ENCODE results near the gene YWHAB.

The YWHAB gene

DNA sequence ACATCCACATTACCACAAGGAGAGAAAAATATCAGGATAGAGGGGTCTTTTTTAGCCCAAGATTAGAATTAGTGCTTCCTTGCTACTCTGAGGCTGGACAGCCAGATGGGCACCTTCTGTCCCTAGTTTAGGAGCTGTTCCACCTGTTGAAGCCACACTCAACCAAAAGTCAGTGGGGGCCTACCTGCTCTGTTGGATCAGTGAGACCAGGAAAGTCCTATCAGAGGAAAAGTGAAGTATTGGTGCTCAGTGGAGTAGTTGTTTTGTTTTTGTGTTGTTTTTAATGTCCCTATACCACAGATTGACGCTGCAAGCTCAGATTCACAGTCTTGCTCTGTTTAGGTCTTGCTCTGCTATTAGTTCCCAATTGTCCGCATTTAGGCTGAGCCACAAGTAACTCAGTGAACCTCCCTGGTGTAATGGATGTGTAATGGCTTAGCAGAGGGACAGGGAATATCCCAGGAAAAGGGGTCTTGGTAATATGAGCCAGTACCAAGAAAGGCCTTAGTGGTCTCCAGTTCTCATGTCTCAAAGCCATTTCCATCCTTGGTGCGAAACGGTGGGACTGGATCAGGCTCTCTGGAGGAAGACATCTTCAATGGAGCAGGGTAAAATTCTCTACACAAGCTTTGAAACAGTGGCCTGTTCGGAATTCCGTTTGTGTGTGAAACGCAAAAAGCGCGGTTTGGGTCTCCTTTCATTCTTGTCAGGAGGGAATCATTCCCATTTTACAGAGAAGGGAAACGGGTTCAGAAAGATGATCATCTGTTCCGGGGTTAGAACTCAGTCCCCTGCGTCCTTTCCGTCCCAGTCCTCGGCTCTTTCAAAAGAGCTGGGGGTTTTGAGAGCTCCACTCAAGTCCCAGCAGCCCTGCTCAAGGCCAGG is 23.7 kb downstream of the YWHAB start:
- no peak for DNase-seq
- in situ Hi-C loops (cut with MboI; ENCODE audit: low pct_unique_long_range_greater_than_20kb, low sequenced_read_pairs): no loop called here

DNA sequence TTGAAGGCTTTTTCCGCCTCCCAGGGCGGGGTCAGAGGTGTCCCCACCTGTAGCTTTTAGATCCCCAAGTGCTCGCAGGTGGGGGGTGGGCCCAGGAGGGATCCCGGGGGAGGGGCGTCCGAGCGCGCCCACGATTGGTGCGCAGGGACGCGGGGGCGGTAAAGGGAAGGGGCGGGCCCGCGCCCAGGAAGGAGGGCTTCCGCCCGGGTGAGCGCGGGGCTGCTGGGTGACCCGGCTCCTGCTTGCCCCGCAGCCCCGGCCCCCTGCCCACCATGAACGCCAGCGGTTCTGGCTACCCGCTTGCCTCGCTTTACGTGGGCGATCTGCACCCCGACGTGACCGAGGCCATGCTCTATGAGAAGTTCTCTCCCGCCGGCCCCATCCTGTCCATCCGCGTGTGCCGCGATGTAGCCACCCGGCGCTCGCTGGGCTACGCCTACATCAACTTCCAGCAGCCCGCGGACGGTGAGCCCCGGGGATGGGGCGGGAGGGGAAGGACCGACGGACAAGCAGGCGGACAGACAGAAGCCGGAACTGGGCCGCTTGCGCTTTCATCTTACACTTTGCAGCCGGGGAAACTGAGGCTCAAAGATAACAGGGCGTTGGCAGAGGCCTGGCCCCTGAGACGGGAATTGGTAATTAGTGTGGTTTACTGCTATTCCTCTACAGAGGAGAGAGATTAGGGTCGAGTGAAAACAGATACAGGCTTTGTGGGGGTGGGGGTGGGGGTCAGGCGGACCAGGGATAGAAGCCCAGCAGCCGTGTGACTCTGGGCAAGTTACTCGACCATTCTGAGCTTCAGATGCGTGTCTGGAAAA is 24.6 kb downstream of the YWHAB start, which contains the start of gene PABPC1L:
TSS of gene PABPC1L (plus strand) at position 189 of the 818 bp plus-strand sequence. CDS start at position 273, 84 bp downstream.
- in situ Hi-C loops (cut with MboI; ENCODE audit: low pct_unique_long_range_greater_than_20kb, low sequenced_read_pairs): no loop called here
- DNase-seq: peak; percentile 62

DNA sequence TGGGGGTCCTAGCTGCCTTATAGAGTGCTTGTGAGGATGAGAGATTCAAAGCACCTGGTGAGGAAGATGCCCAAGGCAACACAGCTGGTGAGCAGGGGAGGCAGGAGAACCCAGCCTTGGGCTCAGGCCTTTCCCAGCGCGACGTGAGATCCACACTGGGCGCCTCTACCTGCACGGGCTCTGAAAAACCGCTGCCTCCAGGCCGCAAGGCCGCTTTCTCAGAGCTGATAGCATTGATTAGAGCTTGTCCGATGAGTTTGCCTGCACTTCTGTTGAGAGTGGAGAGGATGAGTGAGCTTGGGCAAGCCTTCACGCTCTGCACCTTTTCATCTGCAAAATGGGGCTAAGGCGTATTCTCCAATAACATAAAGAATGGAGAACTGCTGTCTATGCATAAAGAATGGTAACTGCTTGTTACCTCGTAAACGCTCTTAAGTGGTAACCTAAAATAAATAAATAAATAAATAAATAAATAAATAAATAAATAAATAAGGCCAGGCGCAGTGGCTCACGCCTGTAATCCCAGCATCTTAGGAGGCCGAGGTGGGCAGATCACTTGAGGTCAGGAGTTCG is 25.3 kb downstream of the YWHAB start:
- in situ Hi-C loops (cut with MboI; ENCODE audit: low pct_unique_long_range_greater_than_20kb, low sequenced_read_pairs): no loop called here
- peak; percentile 10 for DNase-seq

GRCh38 chr20:44911264-44911921 is 25.9 kb downstream of the YWHAB start:
- in situ Hi-C loops (cut with MboI; ENCODE audit: low pct_unique_long_range_greater_than_20kb, low sequenced_read_pairs): no loop called here
- peak; percentile 78 for DNase-seq

DNA sequence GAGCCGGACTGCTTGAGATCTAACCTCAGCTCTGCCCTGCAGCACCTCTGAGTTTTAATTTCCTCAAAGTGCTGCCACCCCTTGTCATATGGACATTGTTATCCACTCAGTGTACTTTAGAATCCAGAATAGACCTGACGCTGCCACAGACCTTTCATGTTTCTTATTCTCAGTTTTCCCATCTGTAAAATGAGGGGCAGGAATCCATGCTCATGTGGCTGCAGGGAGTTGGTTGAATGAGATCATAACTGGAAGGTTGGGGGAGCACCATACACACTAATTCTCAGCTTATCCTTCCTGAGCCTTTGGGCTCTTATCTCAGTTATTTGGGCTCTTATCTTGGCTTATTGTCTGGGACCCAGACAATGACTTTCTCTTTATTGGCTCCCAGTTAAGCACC is 26.7 kb downstream of the YWHAB start:
- in situ Hi-C loops (cut with MboI; ENCODE audit: low pct_unique_long_range_greater_than_20kb, low sequenced_read_pairs): no loop called here

DNA sequence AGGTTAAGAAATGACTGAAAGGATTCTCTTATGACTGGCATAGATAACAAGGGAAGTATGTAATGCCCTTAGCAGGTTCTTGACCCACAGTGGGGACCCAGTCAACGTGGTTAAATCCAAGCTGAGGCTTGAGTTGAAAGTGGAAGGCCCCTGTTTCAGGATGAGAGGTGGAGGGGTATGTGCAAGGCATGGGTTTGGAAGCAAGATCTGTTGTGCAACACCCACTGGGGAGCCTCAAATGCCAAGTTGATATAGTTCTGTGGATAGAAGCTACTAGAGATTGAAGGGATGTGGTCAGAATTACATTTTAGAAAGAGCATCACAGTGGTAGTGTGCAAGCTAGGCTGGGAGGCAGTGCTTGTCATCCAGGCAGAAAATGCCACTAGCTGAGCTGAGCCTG is 29.4 kb downstream of the YWHAB start:
- in situ Hi-C loops (cut with MboI; ENCODE audit: low pct_unique_long_range_greater_than_20kb, low sequenced_read_pairs): no loop called here
- DNase-seq: no peak

More for the DNA sequence above, 26.7 kb downstream of the YWHAB start:
- DNase-seq: no peak

DNA sequence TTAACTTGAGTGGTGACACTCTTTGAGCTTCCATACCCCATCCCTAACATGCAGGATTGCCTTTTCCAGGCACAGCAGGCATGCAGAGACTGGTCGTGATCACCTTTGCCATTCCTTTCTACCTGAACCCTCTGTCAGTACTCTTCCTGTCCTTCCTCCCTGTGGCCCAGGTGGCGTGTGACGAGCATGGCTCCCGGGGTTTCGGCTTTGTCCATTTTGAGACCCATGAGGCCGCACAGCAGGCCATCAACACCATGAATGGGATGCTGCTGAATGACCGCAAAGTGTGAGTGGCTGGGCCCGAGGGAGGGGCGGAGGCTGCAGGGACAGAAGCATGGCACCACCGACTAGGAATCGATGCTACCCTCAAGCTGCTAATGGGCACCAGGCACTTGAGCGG is 31.1 kb downstream of the YWHAB start:
- in situ Hi-C loops (cut with MboI; ENCODE audit: low pct_unique_long_range_greater_than_20kb, low sequenced_read_pairs): no loop called here
- DNase-seq: no peak

DNA sequence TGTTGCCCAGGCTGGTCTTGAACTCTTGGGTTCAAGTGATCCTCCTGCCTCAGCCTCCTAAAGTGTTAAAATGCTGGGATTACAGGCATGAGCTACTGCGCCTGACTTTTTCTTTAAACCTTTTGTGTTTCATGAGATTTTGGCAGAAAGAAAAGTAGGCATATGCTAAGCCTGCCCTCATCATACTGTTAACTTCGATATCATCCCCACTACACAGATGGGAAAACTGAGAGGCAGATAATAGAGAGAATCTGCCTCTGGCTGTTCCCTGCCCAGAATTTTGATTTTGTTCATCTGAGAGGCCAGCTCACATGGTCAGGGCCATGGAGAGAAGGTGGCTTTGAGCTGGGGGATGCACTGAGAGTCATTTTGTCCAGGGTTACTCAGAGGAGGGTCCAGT is 31.9 kb downstream of the YWHAB start:
- DNase-seq: no peak
- in situ Hi-C loops (cut with MboI; ENCODE audit: low pct_unique_long_range_greater_than_20kb, low sequenced_read_pairs): no loop called here

GRCh38 chr20:44918342-44918741 is 32.8 kb downstream of the YWHAB start:
- in situ Hi-C loops (cut with MboI; ENCODE audit: low pct_unique_long_range_greater_than_20kb, low sequenced_read_pairs): no loop called here
- DNase-seq: no peak

GRCh38 chr20:44918761-44919160 is 33.3 kb downstream of the YWHAB start:
- no peak for DNase-seq
- in situ Hi-C loops (cut with MboI; ENCODE audit: low pct_unique_long_range_greater_than_20kb, low sequenced_read_pairs): no loop called here

- DNase-seq: no peak
- in situ Hi-C loops (cut with MboI; ENCODE audit: low pct_unique_long_range_greater_than_20kb, low sequenced_read_pairs): no loop called here
These were observed 35.9 kb downstream of the YWHAB start for GRCh38 chr20:44921447-44921846.

DNA sequence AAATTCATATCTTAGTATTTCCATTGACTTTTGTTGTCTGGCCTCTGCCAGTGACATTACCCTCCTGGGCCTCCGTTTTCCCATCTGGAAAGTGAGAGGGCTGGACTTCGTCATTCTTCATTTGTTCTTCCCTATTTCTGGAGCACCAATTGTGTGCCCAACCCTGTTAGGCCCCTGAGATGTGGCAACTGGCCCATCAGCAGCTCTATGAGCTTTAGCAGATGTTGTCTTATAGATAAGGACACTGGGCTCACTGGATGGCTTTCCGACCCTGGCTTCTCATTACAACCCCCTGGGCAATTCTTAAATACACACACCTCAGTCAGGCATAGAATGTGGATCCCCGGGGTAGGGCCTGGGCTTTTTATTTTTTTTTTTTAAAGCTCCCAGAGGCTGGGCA is 39.0 kb downstream of the YWHAB start:
- in situ Hi-C loops (cut with MboI; ENCODE audit: low pct_unique_long_range_greater_than_20kb, low sequenced_read_pairs): no loop called here
- DNase-seq: no peak

DNA sequence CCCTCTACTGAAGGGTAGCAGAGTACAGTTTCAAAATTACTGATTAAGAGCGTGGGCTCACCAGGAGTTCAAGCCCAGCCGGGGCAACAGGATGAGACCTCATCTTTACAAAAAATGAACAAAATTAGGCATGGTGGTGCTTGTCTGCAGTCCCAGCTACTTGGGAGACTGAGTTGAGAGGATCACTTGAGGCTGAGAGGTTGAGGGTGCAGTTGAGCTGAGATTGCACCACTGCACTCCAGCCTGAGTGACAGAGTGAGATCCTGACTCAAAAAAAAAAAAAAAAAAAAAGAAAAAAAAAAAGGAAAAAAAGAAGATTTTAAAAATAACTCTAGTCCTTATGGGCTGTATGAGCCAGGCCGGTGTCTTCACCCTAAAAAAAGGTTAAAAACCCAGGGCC is 43.1 kb downstream of the YWHAB start:
- DNase-seq: no peak
- in situ Hi-C loops (cut with MboI; ENCODE audit: low pct_unique_long_range_greater_than_20kb, low sequenced_read_pairs): no loop called here

GRCh38 chr20:44930517-44931168 is 45.1 kb downstream of the YWHAB start:
- no peak for DNase-seq
- in situ Hi-C loops (cut with MboI; ENCODE audit: low pct_unique_long_range_greater_than_20kb, low sequenced_read_pairs): no loop called here

- DNase-seq: no peak
These were observed 46.4 kb downstream of the YWHAB start for GRCh38 chr20:44931911-44932310.

DNA sequence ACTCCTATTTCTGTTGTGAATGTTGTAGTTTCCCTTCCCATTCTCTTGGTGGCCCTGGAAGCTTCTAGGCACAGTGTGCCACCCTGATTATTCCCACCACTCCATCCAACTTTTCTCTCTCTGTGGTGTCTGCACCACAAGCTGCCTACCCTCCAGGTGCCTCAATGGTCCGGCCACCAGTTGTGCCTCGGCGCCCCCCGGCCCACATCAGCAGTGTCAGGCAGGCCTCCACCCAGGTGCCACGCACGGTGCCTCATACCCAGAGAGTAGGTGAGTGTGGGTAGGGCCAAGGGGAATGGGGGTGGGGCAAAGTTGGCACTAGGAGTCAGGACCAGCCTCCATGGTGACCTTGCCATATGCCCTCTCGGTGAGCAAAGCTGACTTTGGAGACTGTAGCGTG is 47.4 kb downstream of the YWHAB start:
- in situ Hi-C loops (cut with MboI; ENCODE audit: low pct_unique_long_range_greater_than_20kb, low sequenced_read_pairs): no loop called here
- no peak for DNase-seq

More at GRCh38 chr20:44931911-44932310, 46.4 kb downstream of the YWHAB start:
- in situ Hi-C loops (cut with MboI; ENCODE audit: low pct_unique_long_range_greater_than_20kb, low sequenced_read_pairs): no loop called here

- in situ Hi-C loops (cut with MboI; ENCODE audit: low pct_unique_long_range_greater_than_20kb, low sequenced_read_pairs): no loop called here
- no peak for DNase-seq
These were observed 51.0 kb downstream of the YWHAB start for GRCh38 chr20:44936510-44936909.

DNA sequence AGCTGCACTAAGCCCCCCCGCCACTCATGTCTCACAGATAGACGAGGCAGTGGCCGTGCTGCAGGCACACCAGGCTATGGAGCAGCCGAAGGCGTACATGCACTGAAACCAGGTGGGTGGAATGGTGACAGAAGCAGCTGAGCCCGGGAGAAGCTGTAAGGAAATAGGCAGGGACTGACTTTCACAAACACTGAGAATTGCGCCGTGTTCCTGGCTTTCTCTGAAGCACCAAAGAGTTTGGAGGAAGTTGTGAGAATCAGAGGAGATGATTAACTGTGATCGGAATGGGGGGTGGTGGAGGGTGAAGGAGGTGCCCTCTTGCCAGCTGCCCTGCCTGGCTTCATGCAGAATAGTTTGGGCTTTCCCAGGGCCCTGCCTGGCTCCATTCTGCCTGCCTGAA is 53.1 kb downstream of the YWHAB start:
- no peak for DNase-seq
- in situ Hi-C loops (cut with MboI; ENCODE audit: low pct_unique_long_range_greater_than_20kb, low sequenced_read_pairs): no loop called here

- in situ Hi-C loops (cut with MboI; ENCODE audit: low pct_unique_long_range_greater_than_20kb, low sequenced_read_pairs): no loop called here
- no peak for DNase-seq
These were observed 55.7 kb downstream of the YWHAB start for GRCh38 chr20:44941120-44941691.

All from KBM-7 (cell line).